GM10266 (cell line): Measurements from ENCODE around the gene IVL.

ENCODE experiments used
- DNase-seq: peaks from one replicate; pipeline ENCODE4 v3.0.0; 2012; ENCODE audit errors: extremely low spot score
- TF ChIP-seq, protein P1 (sequence below): IDR thresholded peaks from 2 replicates; pipeline ENCODE4 v1.5.1; 2012; ENCODE audit warnings: mild to moderate bottlenecking, low read depth; ENCODE audit not compliant: control insufficient read depth, insufficient read depth; ENCODE audit errors: missing control alignments

IVL gene

DNA sequence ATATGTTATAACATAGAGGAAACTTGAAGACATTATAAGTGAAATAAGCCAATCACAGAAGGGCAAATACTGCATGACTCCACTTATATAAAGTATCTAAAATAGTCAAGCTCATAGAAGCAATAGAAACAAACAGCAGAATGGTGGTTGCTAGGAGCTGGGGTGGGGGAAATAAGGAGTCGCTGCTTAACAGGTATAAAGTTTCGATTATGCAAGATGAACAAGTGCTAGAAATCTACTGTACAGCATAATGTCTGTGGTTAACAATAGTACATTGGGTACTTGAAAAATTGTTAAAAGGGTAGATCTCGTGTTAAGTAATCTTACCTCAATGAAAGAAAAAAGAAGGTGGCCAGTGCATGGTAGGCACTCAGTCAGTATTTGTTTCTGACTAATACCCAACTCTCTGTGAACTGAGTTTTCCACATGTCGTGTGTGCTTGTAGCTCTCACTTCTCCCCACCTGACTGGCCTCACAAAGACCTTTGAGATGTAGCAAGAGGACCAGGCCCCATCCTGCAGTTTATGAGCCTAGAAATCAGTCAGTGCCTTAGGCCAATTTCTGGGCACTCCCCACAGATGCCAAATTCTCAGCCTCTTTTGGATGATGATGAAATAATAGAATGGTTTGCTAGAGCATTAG lies 23.9 kb downstream of the IVL start:
- no peak for DNase-seq
- TF ChIP-seq, protein P1, sequence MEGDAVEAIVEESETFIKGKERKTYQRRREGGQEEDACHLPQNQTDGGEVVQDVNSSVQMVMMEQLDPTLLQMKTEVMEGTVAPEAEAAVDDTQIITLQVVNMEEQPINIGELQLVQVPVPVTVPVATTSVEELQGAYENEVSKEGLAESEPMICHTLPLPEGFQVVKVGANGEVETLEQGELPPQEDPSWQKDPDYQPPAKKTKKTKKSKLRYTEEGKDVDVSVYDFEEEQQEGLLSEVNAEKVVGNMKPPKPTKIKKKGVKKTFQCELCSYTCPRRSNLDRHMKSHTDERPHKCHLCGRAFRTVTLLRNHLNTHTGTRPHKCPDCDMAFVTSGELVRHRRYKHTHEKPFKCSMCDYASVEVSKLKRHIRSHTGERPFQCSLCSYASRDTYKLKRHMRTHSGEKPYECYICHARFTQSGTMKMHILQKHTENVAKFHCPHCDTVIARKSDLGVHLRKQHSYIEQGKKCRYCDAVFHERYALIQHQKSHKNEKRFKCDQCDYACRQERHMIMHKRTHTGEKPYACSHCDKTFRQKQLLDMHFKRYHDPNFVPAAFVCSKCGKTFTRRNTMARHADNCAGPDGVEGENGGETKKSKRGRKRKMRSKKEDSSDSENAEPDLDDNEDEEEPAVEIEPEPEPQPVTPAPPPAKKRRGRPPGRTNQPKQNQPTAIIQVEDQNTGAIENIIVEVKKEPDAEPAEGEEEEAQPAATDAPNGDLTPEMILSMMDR, result no peak

DNA sequence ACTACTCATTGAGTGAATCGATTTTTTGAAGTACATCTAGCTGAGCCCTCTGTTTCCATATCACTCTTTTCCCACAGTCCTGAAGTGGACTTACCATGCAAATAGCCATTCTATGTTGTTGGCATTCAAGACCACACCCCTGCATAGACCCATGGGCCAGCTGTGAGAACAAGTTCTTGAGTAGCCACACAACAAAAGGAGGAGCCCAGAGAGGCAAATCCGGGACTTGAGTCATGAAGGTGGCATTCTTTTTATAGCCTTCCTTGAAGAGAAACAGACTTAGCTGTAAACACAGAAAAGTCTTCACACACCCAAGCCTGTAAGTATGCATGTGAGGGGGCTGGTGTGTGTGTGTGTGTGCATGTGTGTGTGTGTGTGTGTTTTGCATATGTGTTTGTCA lies 24.9 kb downstream of the IVL start:
- no peak for DNase-seq

DNA sequence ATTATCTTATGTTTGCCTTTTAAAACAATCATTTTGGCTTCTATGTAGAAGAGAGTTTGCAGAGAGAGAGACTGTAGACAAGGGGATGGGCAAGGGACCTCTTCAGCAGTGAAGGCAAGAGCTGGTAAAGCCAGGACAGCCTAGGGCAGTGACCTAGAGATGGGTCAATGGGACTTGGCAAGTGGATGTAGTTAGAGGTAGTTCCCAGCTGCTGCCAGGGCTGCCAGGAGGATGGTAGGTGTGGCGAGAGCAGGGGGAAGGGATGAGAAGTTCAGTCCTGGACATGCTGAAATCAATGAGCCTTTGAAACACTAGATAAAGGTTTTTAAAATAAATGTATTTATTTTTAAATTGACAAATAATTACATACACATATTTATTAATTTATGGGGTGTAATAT lies 32.3 kb downstream of the IVL start:
- TF ChIP-seq, protein P1, result no peak
- no peak for DNase-seq

More for the DNA sequence above, 24.9 kb downstream of the IVL start:
- TF ChIP-seq, protein P1, result no peak

DNA sequence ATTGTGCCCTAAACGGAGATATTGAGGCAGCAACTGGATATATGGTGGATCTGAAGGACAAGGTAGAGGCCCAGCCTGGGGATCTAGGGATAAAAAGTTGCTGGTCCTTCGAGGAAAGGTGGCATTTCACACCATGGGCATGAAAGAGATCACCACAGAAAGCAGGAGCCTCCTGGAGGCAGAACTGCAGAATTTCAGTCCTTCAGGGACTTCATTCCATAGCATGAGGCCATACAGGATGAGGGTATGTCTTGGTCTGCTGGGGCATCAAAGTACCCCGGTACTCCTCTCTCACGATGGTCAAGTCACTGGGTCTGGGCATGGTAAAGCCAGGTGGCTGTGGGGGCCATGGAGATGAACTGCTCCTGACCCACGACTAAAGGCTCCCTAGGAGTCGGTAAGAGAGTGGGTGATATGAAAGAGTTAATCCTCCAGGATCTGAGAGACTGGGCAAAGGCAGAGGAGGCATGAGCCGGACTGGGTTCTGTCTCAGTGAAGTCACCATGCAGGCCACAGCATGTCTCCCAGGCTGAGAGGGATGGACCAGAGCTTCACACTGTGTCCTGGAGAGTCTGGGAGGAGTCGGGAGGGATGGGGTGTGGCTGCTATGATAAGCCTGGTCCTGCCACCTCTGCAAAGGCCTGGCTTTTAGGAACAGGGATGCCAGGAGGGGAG lies 32.8 kb downstream of the IVL start:
- TF ChIP-seq, protein P1, result no peak
- no peak for DNase-seq

DNA sequence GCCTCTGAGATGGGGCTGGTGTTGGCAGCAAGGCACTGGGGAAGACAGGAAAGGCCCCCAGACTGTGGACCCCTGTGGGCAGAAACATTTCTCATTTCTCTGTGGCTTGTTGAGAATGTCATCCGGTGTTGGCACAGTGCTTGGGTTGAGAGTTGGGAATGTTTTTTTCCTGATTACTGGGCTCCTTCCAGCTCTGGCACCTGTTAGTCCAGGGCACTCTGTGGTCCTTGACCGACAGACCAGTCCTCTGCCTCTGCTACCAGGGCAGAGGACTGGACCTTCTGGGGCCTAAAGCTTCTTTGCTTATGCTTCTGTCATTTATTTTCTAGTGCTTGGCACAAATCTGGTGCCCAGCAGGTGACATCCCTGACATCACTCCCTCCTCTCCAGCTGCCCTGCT lies 33.8 kb downstream of the IVL start:
- TF ChIP-seq, protein P1, result no peak
- no peak for DNase-seq

DNA sequence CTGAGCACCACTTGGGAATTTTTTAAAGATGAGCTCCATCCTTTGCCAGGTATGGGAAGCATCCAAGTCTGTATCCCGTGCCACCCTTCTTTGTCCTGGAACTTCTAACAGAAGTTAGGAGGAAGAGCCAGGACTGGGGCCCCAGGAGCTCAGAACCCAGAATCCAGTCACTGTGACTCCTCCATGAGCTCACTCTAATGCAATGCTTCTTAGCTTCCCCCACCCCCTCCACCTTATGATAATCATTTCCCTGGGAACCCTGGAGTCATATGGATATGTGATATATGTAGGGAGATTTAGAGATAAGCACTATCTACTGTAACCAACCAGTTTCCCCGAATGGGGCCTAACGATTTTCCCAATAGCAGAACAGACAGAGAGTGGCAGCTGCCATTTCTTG lies 37.9 kb downstream of the IVL start:
- DNase-seq, result no peak
- TF ChIP-seq, protein P1, result no peak

DNA sequence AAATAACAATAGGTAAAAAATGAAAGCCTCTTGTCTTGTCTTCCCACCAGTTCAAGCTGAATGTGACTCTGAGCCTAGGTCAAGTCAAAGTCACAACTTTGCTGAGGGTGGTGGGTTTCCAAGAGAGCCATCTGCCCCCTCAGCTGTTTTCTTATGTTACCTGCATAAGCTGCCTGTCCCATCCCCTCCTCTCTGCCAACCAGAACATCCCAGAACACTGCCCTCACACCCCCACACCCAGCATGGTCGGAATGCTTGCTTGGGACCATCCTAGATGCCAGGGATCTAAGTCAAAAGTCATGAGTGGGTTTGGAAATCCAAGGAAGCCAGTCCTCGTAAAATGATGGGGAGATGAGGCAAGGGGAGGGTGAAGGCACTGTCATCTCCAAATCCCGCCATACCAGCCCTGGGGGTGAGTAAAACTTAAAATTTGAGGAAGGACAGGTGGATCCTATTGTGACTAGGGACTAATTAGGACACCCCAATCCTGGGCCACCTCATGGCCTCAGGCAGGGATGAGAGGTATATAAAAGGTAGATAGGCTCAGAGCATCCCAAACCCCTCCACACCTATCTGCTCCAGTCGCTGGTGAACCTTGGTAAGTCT lies 38.4 kb downstream of the IVL start, which contains the start of gene SPRR5:
TSS of gene SPRR5 (plus strand) at position 556 of the 606 bp plus-strand sequence. CDS start 1,349 bp downstream, outside the sequence.
- DNase-seq, result no peak
- TF ChIP-seq, protein P1, result no peak
